NB4 (cell line): Measurements from ENCODE around the gene AKT1.

Source experiments
- DNase-seq: peaks from one replicate; pipeline ENCODE4 v3.0.0; 2010; ENCODE audit warnings: low read depth
- H3K4me3 ChIP-seq: one replicate; pipeline ENCODE4 v1.5.1; 2011; ENCODE audit warnings: mild to moderate bottlenecking, low read depth, low read length, moderate library complexity
- CTCF ChIP-seq: IDR thresholded peaks from one replicate; pipeline ENCODE4 v1.5.1; 2012; ENCODE audit warnings: low read depth, low read length
- MAX ChIP-seq: IDR thresholded peaks from 2 replicates; pipeline ENCODE4 v1.6.1; 2011; ENCODE audit warnings: low read depth, low read length
- MYC ChIP-seq: IDR thresholded peaks from 2 replicates; pipeline ENCODE4 v1.6.1; 2011; ENCODE audit warnings: low read depth, low read length
- POLR2A ChIP-seq: IDR thresholded peaks from 2 replicates; pipeline ENCODE4 v1.6.1; 2011; ENCODE audit warnings: mild to moderate bottlenecking; ENCODE audit not compliant: insufficient read length; ENCODE audit errors: extremely low read depth

Gene AKT1

GRCh38 chr14:104746934-104747481, 48.5 kb downstream of the AKT1 start:
- no peak overlapping the region for H3K4me3 ChIP-seq
- no peak for DNase-seq
- TF ChIP-seq MAX, result no peak
- TF ChIP-seq CTCF, result no peak
- no peak for TF ChIP-seq POLR2A
- no peak for TF ChIP-seq MYC

GRCh38 chr14:104746071-104746545, 49.4 kb downstream of the AKT1 start:
- TF ChIP-seq POLR2A, result no peak
- DNase-seq, result no peak

GRCh38 chr14:104745431-104745830, 50.1 kb downstream of the AKT1 start:
- TF ChIP-seq CTCF (no peak), MAX (no peak), POLR2A (no peak), MYC (no peak)
- no peak overlapping the region for H3K4me3 ChIP-seq
- DNase-seq, result no peak

More at GRCh38 chr14:104746071-104746545, 49.4 kb downstream of the AKT1 start:
- H3K4me3 ChIP-seq, result no peak overlapping the region

- H3K4me3 ChIP-seq, result no peak overlapping the region
- no peak for TF ChIP-seq CTCF
- no peak for TF ChIP-seq MAX
- no peak for TF ChIP-seq POLR2A
- no peak for TF ChIP-seq MYC
- DNase-seq, result no peak
These were observed 51.1 kb downstream of the AKT1 start for GRCh38 chr14:104744484-104744883.

- no peak overlapping the region for H3K4me3 ChIP-seq
- no peak for TF ChIP-seq MAX
- no peak for TF ChIP-seq MYC
- TF ChIP-seq CTCF, result no peak
- no peak for TF ChIP-seq POLR2A
- no peak for DNase-seq
These were observed 51.8 kb downstream of the AKT1 start for GRCh38 chr14:104743461-104744380.

- H3K4me3 ChIP-seq, result no peak overlapping the region
- TF ChIP-seq POLR2A (no peak), MAX (no peak), CTCF (no peak), MYC (no peak)
- no peak for DNase-seq
These were observed 52.7 kb downstream of the AKT1 start for GRCh38 chr14:104742586-104743455.
